ENCODE measurements around the gene GPC5. TPM values are rescaled to one million over a fixed set of nuclear protein-coding genes. Genes with fewer than 3 reads are reported as not detected.
A peak's percentile ranks its signal among the peaks of the same experiment; 100 is the strongest.

GPC5 gene
- total RNA-seq, 2 experiments from 2014 or later, result 2.4 TPM; not detected in 1

DNA sequence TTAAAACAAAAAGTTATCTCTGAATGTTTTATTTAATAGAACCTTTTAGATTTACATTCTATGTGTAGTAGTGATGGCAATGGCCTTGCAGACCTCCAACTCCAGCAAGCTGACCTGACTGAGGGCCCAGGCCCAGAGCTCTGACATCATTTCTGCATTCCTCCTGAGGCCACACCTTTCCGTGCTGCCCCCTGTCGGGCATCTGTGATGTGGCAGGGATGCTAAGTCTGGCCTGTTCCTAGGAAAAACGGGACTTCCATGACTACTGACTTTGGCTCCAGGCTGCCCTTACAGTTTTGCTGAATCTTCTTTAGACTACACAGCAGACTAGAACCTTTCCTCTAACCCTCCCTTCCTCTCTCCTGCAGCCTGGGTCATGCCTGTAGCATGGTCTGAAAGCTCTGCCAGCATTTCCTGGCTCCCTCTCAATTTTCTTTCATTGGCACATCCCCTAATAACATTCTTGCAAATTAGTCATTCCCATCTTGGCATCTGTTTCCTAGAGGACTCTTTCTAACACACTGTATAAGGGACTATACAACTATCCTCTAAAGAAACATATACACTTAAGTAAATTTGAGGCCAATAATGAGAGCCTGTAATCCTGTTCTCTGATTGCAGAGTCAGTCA, 249.1 kb downstream of the GPC5 start:
- Histone ChIP-seq H3K4me3 (ENCODE audit: low read depth, low read length, poor library complexity, severe bottlenecking) (no peak overlapping the region), H3K36me3 (ENCODE audit: insufficient read depth, low read length) (no peaks in the 10 kb centered on the region), H3K79me2 (ENCODE audit: insufficient read depth, low read depth, low read length) (no peaks in the 10 kb centered on the region), H3K4me2 (ENCODE audit: low read length) (no peak overlapping the region), H3K27ac (ENCODE audit: low read depth, low read length, poor library complexity, severe bottlenecking) (no peak overlapping the region), H4K20me1 (ENCODE audit: insufficient read depth, low read length) (no peaks in the 10 kb centered on the region), H3K9me2 (ENCODE audit: insufficient read depth, low read length) (0 out of 2 replicates have a peak, but pooled peaks cover 4% of the 10 kb centered on the region), H3K4me1 (ENCODE audit: insufficient read depth, low read length, poor library complexity, severe bottlenecking) (no peaks in the 10 kb centered on the region), H2AFZ (ENCODE audit: low read length) (no peak overlapping the region), H3K9me3 (ENCODE audit: low read length) (no peaks in the 10 kb centered on the region)
- TF ChIP-seq EZH2phosphoT487 (IDR thresholded peaks at IDR 0.05; ENCODE audit: borderline replicate concordance, low read depth, low read length) (no peak), CTCF (conservative IDR thresholded peaks at IDR 0.05; ENCODE audit: low read length) (no peak)
- DNase-seq (ENCODE audit: low spot score), result peak; percentile 72
- ChIA-PET CTCF (ENCODE audit: unreplicated experiment) (no interaction called here), POLR2A (interaction anchor here (0.6 to 1.0 kb wide), 3 partner anchors 13 to 79 kb away, joined by 3 to 4 read pairs (median 3); no protein-coding TSS in a partner anchor)
- intact Hi-C loops (cut with micrococcal nuclease; ENCODE audit: unreplicated experiment), result no loop called here
- BruUV-seq (replicated peaks), result no TSS peak

GRCh38 chr13:91648012-91648411, 249.6 kb downstream of the GPC5 start:
- no peaks in the 10 kb centered on the region for H3K4me1 ChIP-seq (ENCODE audit: insufficient read depth, low read length, poor library complexity, severe bottlenecking)
- ChIA-PET CTCF (ENCODE audit: unreplicated experiment) (no interaction called here), POLR2A (interaction anchor here (0.7 to 1.0 kb wide), 2 partner anchors 61 to 193 kb away, joined by 3 to 5 read pairs; no protein-coding TSS in a partner anchor)
- no peak overlapping the region for H3K4me2 ChIP-seq (ENCODE audit: low read length)
- H2AFZ ChIP-seq (ENCODE audit: low read length), result no peak overlapping the region
- no peaks in the 10 kb centered on the region for H3K9me3 ChIP-seq (ENCODE audit: low read length)
- no peak overlapping the region for H3K27ac ChIP-seq (ENCODE audit: low read depth, low read length, poor library complexity, severe bottlenecking)
- TF ChIP-seq CTCF (conservative IDR thresholded peaks at IDR 0.05; ENCODE audit: low read length) (no peak), EZH2phosphoT487 (IDR thresholded peaks at IDR 0.05; ENCODE audit: borderline replicate concordance, low read depth, low read length) (no peak)
- H3K9me2 ChIP-seq (ENCODE audit: insufficient read depth, low read length), result 0 out of 2 replicates have a peak, but pooled peaks cover 4% of the 10 kb centered on the region
- H4K20me1 ChIP-seq (ENCODE audit: insufficient read depth, low read length), result no peaks in the 10 kb centered on the region
- BruUV-seq (replicated peaks), result no TSS peak
- intact Hi-C loops (cut with micrococcal nuclease; ENCODE audit: unreplicated experiment), result no loop called here
- no peak for DNase-seq (ENCODE audit: low spot score)
- no peaks in the 10 kb centered on the region for H3K79me2 ChIP-seq (ENCODE audit: insufficient read depth, low read depth, low read length)
- H3K4me3 ChIP-seq (ENCODE audit: low read depth, low read length, poor library complexity, severe bottlenecking), result no peak overlapping the region
- no peaks in the 10 kb centered on the region for H3K36me3 ChIP-seq (ENCODE audit: insufficient read depth, low read length)

DNA sequence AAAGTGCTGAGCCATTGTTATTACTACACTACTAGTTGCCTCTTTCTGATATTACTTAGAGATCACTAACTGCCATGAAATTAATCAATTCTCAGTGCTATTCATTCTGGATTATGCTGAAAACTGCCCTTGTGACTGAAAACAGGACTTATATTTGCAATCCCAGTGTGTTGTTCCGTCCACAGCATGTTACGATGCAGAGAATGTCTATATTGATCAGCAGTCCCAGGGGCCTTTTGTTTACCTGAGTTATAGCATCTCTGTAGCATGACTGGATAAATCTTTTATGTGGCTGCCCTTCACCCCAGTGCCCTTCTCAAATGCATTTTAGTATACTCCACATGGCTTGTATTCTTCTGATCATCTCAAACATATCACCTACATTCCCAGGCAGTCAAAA, 251.0 kb downstream of the GPC5 start:
- TF ChIP-seq EZH2phosphoT487 (IDR thresholded peaks at IDR 0.05; ENCODE audit: borderline replicate concordance, low read depth, low read length) (no peak), CTCF (conservative IDR thresholded peaks at IDR 0.05; ENCODE audit: low read length) (no peak)
- Histone ChIP-seq H3K79me2 (ENCODE audit: insufficient read depth, low read depth, low read length) (no peaks in the 10 kb centered on the region), H3K4me3 (ENCODE audit: low read depth, low read length, poor library complexity, severe bottlenecking) (no peak overlapping the region), H4K20me1 (ENCODE audit: insufficient read depth, low read length) (no peaks in the 10 kb centered on the region), H3K4me1 (ENCODE audit: insufficient read depth, low read length, poor library complexity, severe bottlenecking) (no peaks in the 10 kb centered on the region), H3K9me3 (ENCODE audit: low read length) (no peaks in the 10 kb centered on the region), H2AFZ (ENCODE audit: low read length) (no peak overlapping the region), H3K4me2 (ENCODE audit: low read length) (no peak overlapping the region), H3K27ac (ENCODE audit: low read depth, low read length, poor library complexity, severe bottlenecking) (no peak overlapping the region), H3K36me3 (ENCODE audit: insufficient read depth, low read length) (no peaks in the 10 kb centered on the region), H3K9me2 (ENCODE audit: insufficient read depth, low read length) (0 out of 2 replicates have a peak, but pooled peaks cover 4% of the 10 kb centered on the region)
- intact Hi-C loops (cut with micrococcal nuclease; ENCODE audit: unreplicated experiment), result no loop called here
- ChIA-PET CTCF (ENCODE audit: unreplicated experiment) (interaction anchor here (0.6 kb wide), 1 partner anchor 489 kb away, joined by 3 read pairs; no protein-coding TSS in a partner anchor), POLR2A (no interaction called here)
- DNase-seq (ENCODE audit: low spot score), result no peak
- BruUV-seq (replicated peaks), result no TSS peak

All from OCI-LY7 (cell line).